Peyer's patch (tissue), 4 donors: ENCODE results near the gene ZNF554. TPM values are rescaled to one million over a fixed set of nuclear protein-coding genes. Genes with fewer than 3 reads are reported as not detected.
"Not testable (repeated sequence)": the region's sequence is repeated elsewhere in the genome, so short reads cannot be mapped to it uniquely, and the experiment has no call there.

Source experiments
- DNase-seq, 3 donors: peaks; one replicate each; pipeline ENCODE4 v3.0.0-alpha.2; 2017 to 2019
- H3K27ac ChIP-seq, 4 donors: fragments of 200-600 bp; sonication (generic); one replicate each; pipeline ENCODE4 v1.5.1; 2016 to 2019
- H3K27me3 ChIP-seq, 2 donors: fragments of 200-600 bp; sonication (generic); one replicate each; pipeline ENCODE4 v1.5.1; 2019
- H3K36me3 ChIP-seq, 3 donors: fragments of 200-600 bp; sonication (generic); one replicate each; pipeline ENCODE4 v1.5.1; 2016 to 2019
- H3K4me1 ChIP-seq, 4 donors: fragments of 200-600 bp; sonication (generic); one replicate each; pipeline ENCODE4 v1.5.1; 2016 to 2019
- H3K4me3 ChIP-seq, 4 donors: fragments of 200-600 bp; sonication (generic); 1 replicate in 3 of 4; 2 replicates in 1 of 4; pipeline ENCODE4 v1.5.1; 2016 to 2019; ENCODE audit warnings: mild to moderate bottlenecking in 1 of 4
- H3K9me3 ChIP-seq, 4 donors: fragments of 200-600 bp; sonication (generic); one replicate each; pipeline ENCODE4 v1.5.1; 2016 to 2019; ENCODE audit warnings: mild to moderate bottlenecking in 1 of 4
- CTCF ChIP-seq, 6 experiments: fragments of 450-650 bp in 4 of 6; fragments of 200-600 bp in 2 of 6; sonication (generic) in 1 of 6; IDR thresholded peaks; one replicate each; pipeline ENCODE4 v1.5.1; 2017 to 2019; ENCODE audit warnings: antibody characterized with exemption in 6 of 6, mild to moderate bottlenecking in 3 of 6, moderate library complexity in 1 of 6
- POLR2A ChIP-seq, 2 donors: fragments of 450-650 bp; IDR thresholded peaks; one replicate each; pipeline ENCODE4 v1.5.1; 2017; ENCODE audit warnings: antibody characterized with exemption in 2 of 2, mild to moderate bottlenecking in 2 of 2, moderate library complexity in 2 of 2
- total RNA-seq, 4 donors: library from RNA; depleted of rRNA; stranded (reverse); fragments of >200 nt; gene quantifications; one replicate each; pipeline ENCODE4 v1.1.0, GENCODE V29; 2016

The ZNF554 gene
- total RNA-seq, 4 donors from 2014 or later: 2.5 to 15.4 (median 6.7) TPM

GRCh38 chr19:2814426-2814825 lies 5.2 kb upstream of the ZNF554 start:
- Histone ChIP-seq H3K9me3 (no peaks in the 10 kb centered on the region), H3K36me3 (peaks cover 0 to 9% (median 0%) of the 10 kb centered on the region in 3 donors), H3K4me3 (no peak overlapping the region), H3K27ac (no peak overlapping the region), H3K4me1 (peaks cover 0 to 20% (median 2%) of the 10 kb centered on the region in 4 donors), H3K27me3 (no peaks in the 10 kb centered on the region)
- no peak for TF ChIP-seq CTCF (IDR thresholded peaks at IDR 0.05)
- no peak for TF ChIP-seq POLR2A (IDR thresholded peaks at IDR 0.05)
- peak in 1 of 3 donors; percentile 36 for DNase-seq

GRCh38 chr19:2815191-2815614 lies 4.5 kb upstream of the ZNF554 start:
- no peak for TF ChIP-seq POLR2A (IDR thresholded peaks at IDR 0.05)
- no peak for TF ChIP-seq CTCF (IDR thresholded peaks at IDR 0.05)
- H3K36me3 ChIP-seq: peaks cover 0 to 5% (median 0%) of the 10 kb centered on the region in 3 donors
- no peaks in the 10 kb centered on the region for H3K27me3 ChIP-seq
- H3K9me3 ChIP-seq: no peaks in the 10 kb centered on the region
- peaks cover 0 to 21% (median 4%) of the 10 kb centered on the region in 4 donors for H3K4me1 ChIP-seq
- peak in 1 of 3 donors; percentile 42 for DNase-seq
- H3K4me3 ChIP-seq: no peak overlapping the region
- H3K27ac ChIP-seq: no peak overlapping the region

- no peak for DNase-seq
- no peak for TF ChIP-seq CTCF (IDR thresholded peaks at IDR 0.05)
- no peak for TF ChIP-seq POLR2A (IDR thresholded peaks at IDR 0.05)
- Histone ChIP-seq H3K27ac (no peak overlapping the region), H3K4me1 (peaks cover 0 to 24% (median 4%) of the 10 kb centered on the region in 4 donors), H3K9me3 (no peaks in the 10 kb centered on the region), H3K36me3 (peaks cover 0 to 5% (median 0%) of the 10 kb centered on the region in 3 donors), H3K27me3 (no peaks in the 10 kb centered on the region), H3K4me3 (no peak overlapping the region)
These were observed 3.7 kb upstream of the ZNF554 start for GRCh38 chr19:2815923-2816322.

GRCh38 chr19:2816641-2817040 lies 3.0 kb upstream of the ZNF554 start:
- H3K4me3 ChIP-seq: no peak overlapping the region
- peaks cover 0 to 22% (median 3%) of the 10 kb centered on the region in 4 donors for H3K4me1 ChIP-seq
- H3K27ac ChIP-seq: no peak overlapping the region
- DNase-seq: no peak
- no peak for TF ChIP-seq CTCF (IDR thresholded peaks at IDR 0.05)
- no peaks in the 10 kb centered on the region for H3K9me3 ChIP-seq
- H3K27me3 ChIP-seq: no peaks in the 10 kb centered on the region
- peaks cover 0 to 5% (median 0%) of the 10 kb centered on the region in 3 donors for H3K36me3 ChIP-seq

- H3K27me3 ChIP-seq, H3K36me3 ChIP-seq, H3K4me3 ChIP-seq, H3K9me3 ChIP-seq: not testable (repeated sequence)
- Histone ChIP-seq H3K4me1 (peaks cover 0 to 15% (median 3%) of the 10 kb centered on the region in 4 donors), H3K27ac (peak overlapping the region in 1 of 4 donors; percentile 30)
- peak in 1 of 3 donors; percentile 38 for DNase-seq
These were observed 2.3 kb upstream of the ZNF554 start for GRCh38 chr19:2817237-2817829.

GRCh38 chr19:2820112-2820702 lies 539 bp downstream of the ZNF554 start:
- Histone ChIP-seq H3K9me3 (no peaks in the 10 kb centered on the region), H3K36me3 (peaks cover 0 to 6% (median 0%) of the 10 kb centered on the region in 3 donors), H3K27ac (peak overlapping the region; percentile 28 to 83 (median 55)), H3K4me3 (peak overlapping the region; percentile 69 to 98 (median 95)), H3K27me3 (no peaks in the 10 kb centered on the region), H3K4me1 (peaks cover 0 to 8% (median 3%) of the 10 kb centered on the region in 4 donors)
- DNase-seq: peak in 1 of 3 donors; percentile 56
- TF ChIP-seq CTCF (IDR thresholded peaks at IDR 0.05) (no peak), POLR2A (IDR thresholded peaks at IDR 0.05) (no peak)
